ENCODE results near the gene WDR90.

The WDR90 gene

GRCh38 chr16:716768-717325 lies 67.7 kb downstream of the WDR90 start:
- in situ Hi-C loops (cut with MboI; ENCODE audit: low sequenced_read_pairs), result loop anchor here (25.0 kb wide), 1 partner anchor 345 kb away; the partner anchor contains the start of gene SSTR5
